HepG2 (cell line): Measurements from ENCODE around the gene TMA7B. TPM values are rescaled to one million over a fixed set of nuclear protein-coding genes. Genes with fewer than 3 reads are reported as not detected.

Experiments used
- ATAC-seq: fragments of 200-7000 bp; cut with Tn5 transposase; 3 replicates; pipeline ENCODE4 v1.9.1; 2020; ENCODE audit warnings: mild to moderate bottlenecking, moderate library complexity
- BruUV-seq: library from RNA; stranded (reverse); fragments of 400-500 nt; replicated peaks from 2 replicates; lab custom pipeline; 2021; lab: Mats Ljungman, UMichigan
- CTCF ChIA-PET: fragments of 300-600 bp; formaldehyde crosslinking; extraction: SDS; loops from one replicate; lab custom pipeline; 2021; ENCODE audit warnings: low total read pairs, inconsistent platforms, low intra/inter-chr PET ratio; lab: Yijun Ruan, JAX
- POLR2A ChIA-PET: fragments of 350-600 bp; sonication (Branson Sonifier 250); formaldehyde crosslinking; loops from one replicate; lab custom pipeline; 2020; ENCODE audit warnings: antibody characterized with exemption, inconsistent platforms; lab: Yijun Ruan, JAX
- DNase-seq: peaks from one replicate; pipeline ENCODE4 v3.0.0-alpha.2; 2015; ENCODE audit warnings: low spot score
- FAIRE-seq: peaks from 3 replicates; lab custom pipeline; 2011; peaks lifted over from hg19 to GRCh38; lab: Jason Lieb, UNC
- H2AFZ ChIP-seq: one replicate; pipeline ENCODE4 v1.6.1; 2011; ENCODE audit warnings: low read length, inconsistent platforms
- H3K27ac ChIP-seq: fragments of 300-600 bp; 3 replicates; pipeline ENCODE4 v1.8.0; 2011; ENCODE audit warnings: mixed run types, mild to moderate bottlenecking, mixed read lengths, low read length, inconsistent platforms; ENCODE audit not compliant: insufficient read depth; ENCODE audit errors: extremely low read length
- H3K27me3 ChIP-seq, 2 experiments: fragments of 200-600 bp in 1 of 2; 2 replicates in 1 of 2; 3 replicates in 1 of 2; pipeline versions ENCODE4 v1.6.0 to v1.8.0; 2011; ENCODE audit warnings: low read length in 2 of 2, mild to moderate bottlenecking in 2 of 2, moderate library complexity in 2 of 2, inconsistent platforms in 1 of 2; ENCODE audit not compliant: insufficient read depth in 2 of 2, control insufficient read depth in 1 of 2
- H3K36me3 ChIP-seq, 2 experiments: fragments of 200-600 bp in 1 of 2; replicated peaks in 1 of 2; 2 replicates in 1 of 2; 3 replicates in 1 of 2; pipeline versions ENCODE4 v1.5.1 to v1.8.0; 2011; ENCODE audit warnings: low read length in 2 of 2, inconsistent platforms in 1 of 2; ENCODE audit not compliant: insufficient read depth in 2 of 2, control insufficient read depth in 1 of 2
- H3K4me1 ChIP-seq: 2 replicates; pipeline ENCODE4 v1.5.1; 2012; ENCODE audit warnings: low read length, inconsistent platforms; ENCODE audit not compliant: insufficient read depth
- H3K4me2 ChIP-seq: 2 replicates; pipeline ENCODE4 v1.6.0; 2011; ENCODE audit warnings: low read depth, low read length, inconsistent platforms
- H3K4me3 ChIP-seq, 3 experiments: fragments of 200-600 bp in 1 of 3; sonication (generic), shearing (Covaris generic) in 1 of 3; replicated peaks in 1 of 3; 2 replicates each; pipeline ENCODE4 v1.5.1; 2011 to 2016; ENCODE audit warnings: low read length in 3 of 3, inconsistent platforms in 2 of 3, low read depth in 2 of 3, mild to moderate bottlenecking in 2 of 3, control low read depth in 1 of 3, mixed read lengths in 1 of 3; ENCODE audit not compliant: insufficient read depth in 1 of 3
- H3K79me2 ChIP-seq: one replicate; pipeline ENCODE4 v1.6.1; 2011; ENCODE audit warnings: low read length, inconsistent platforms; ENCODE audit not compliant: insufficient read depth
- H3K9ac ChIP-seq: 2 replicates; pipeline ENCODE4 v1.6.0; 2011; ENCODE audit warnings: mild to moderate bottlenecking, low read depth, low read length, inconsistent platforms; ENCODE audit not compliant: insufficient read depth
- H3K9me3 ChIP-seq: 2 replicates; pipeline ENCODE4 v1.5.1; 2012; ENCODE audit warnings: mild to moderate bottlenecking, low read length
- H4K20me1 ChIP-seq: 2 replicates; pipeline ENCODE4 v1.6.0; 2011; ENCODE audit warnings: inconsistent platforms, mild to moderate bottlenecking, low read length, moderate library complexity; ENCODE audit not compliant: insufficient read depth
- ARID3A ChIP-seq: IDR thresholded peaks from 2 replicates; pipeline ENCODE4 v1.6.1; 2012; ENCODE audit warnings: low read depth, low read length, improper control_type of control experiment
- ATF7 ChIP-seq, 2 experiments: fragments of 450-650 bp in 1 of 2; sonication (generic) in 1 of 2; formaldehyde crosslinking in 1 of 2; IDR thresholded peaks; 2 replicates each; pipeline versions ENCODE4 v1.4.0 to v1.6.1; 2016 to 2020; ENCODE audit warnings: antibody characterized with exemption in 1 of 2, mild to moderate bottlenecking in 1 of 2, missing genetic modification reagents in 1 of 2
- POLR2G ChIP-seq: fragments of 200-400 bp; formaldehyde crosslinking; IDR thresholded peaks from 2 replicates; pipeline ENCODE4 v1.6.1; 2018; ENCODE audit warnings: mild to moderate bottlenecking, low read depth, low read length, moderate library complexity
- SMARCE1 ChIP-seq: fragments of 450-650 bp; IDR thresholded peaks from 2 replicates; pipeline ENCODE4 v1.6.1; 2017; ENCODE audit warnings: borderline replicate concordance
- SP140L ChIP-seq: sonication (generic); formaldehyde crosslinking; IDR thresholded peaks from 2 replicates; pipeline ENCODE4 v1.4.0; 2020; ENCODE audit warnings: missing genetic modification reagents, borderline replicate concordance
- SP4 ChIP-seq: sonication (generic); formaldehyde crosslinking; IDR thresholded peaks from 2 replicates; pipeline ENCODE4 v1.8.1; 2023; ENCODE audit warnings: mild to moderate bottlenecking, missing genetic modification reagents
- THRA ChIP-seq: sonication (generic); formaldehyde crosslinking; IDR thresholded peaks from 2 replicates; pipeline ENCODE4 v1.4.0; 2020; ENCODE audit warnings: missing genetic modification reagents, borderline replicate concordance
- XRCC5 ChIP-seq: fragments of 200-400 bp; formaldehyde crosslinking; optimal IDR thresholded peaks from 2 replicates; pipeline ENCODE3; 2017; ENCODE audit warnings: mild to moderate bottlenecking, low read length
- ZFP90 ChIP-seq: sonication (generic); formaldehyde crosslinking; IDR thresholded peaks from 2 replicates; pipeline ENCODE4 v1.8.0; 2022; ENCODE audit warnings: missing genetic modification reagents, mild to moderate bottlenecking, inconsistent platforms, borderline replicate concordance
- ZNF639 ChIP-seq: conservative IDR thresholded peaks from 2 replicates; pipeline ENCODE4 v1.6.1; 2018; ENCODE audit warnings: missing genetic modification reagents
- ZNF772 ChIP-seq: sonication (generic); formaldehyde crosslinking; IDR thresholded peaks from 2 replicates; pipeline ENCODE4 v1.5.0; 2020; ENCODE audit warnings: mild to moderate bottlenecking, missing genetic modification reagents
- ZNF781 ChIP-seq: sonication (generic); formaldehyde crosslinking; IDR thresholded peaks from 2 replicates; pipeline ENCODE4 v1.5.1; 2020; ENCODE audit warnings: borderline replicate concordance, mild to moderate bottlenecking, missing genetic modification reagents; ENCODE audit errors: not compliant biosample characterization
- WGBS: methylation state at CpG from one replicate; pipeline ENCODE4 v1.1.6; 2017; ENCODE audit warnings: low lambda C conversion rate; 5-methylcytosine and 5-hydroxymethylcytosine counted together
- in situ Hi-C: cut with HindIII; loops from 2 replicates; pipeline ENCODE4 v1.10.0; 2017; ENCODE audit warnings: low pct_unique_long_range_greater_than_20kb; ENCODE audit not compliant: extremely low pct_ligation_motif_present
- intact Hi-C: fragments of 100-400 bp; cut with micrococcal nuclease; formaldehyde crosslinking; loops from one replicate; pipeline ENCODE4 v1.10.0; 2022; ENCODE audit not compliant: unreplicated experiment
- polyA plus RNA-seq, 8 experiments: library from polyadenylated mRNA; depleted of rRNA in 3 of 8; stranded (reverse) in 7 of 8; unstranded in 1 of 8; fragments of >200 nt; fragmentation: Illumina TruSeq in 4 of 8; extraction: Trizol in 4 of 8; gene quantifications; 2 replicates each; pipeline versions ENCODE4 v1.2.1 to v1.2.3, GENCODE V29; 2011 to 2016; ENCODE audit warnings: low read depth in 4 of 8, missing spikeins in 1 of 8, mixed read lengths in 1 of 8; ENCODE audit not compliant: insufficient read depth in 1 of 8
- total RNA-seq, 5 experiments: library from RNA; depleted of rRNA; stranded (reverse); fragments of >200 nt; fragmentation: Illumina TruSeq; extraction: Trizol; gene quantifications; 2 replicates each; pipeline ENCODE4 v1.2.3, GENCODE V29; 2016; ENCODE audit warnings: low read depth in 1 of 5

TMA7B gene
- total and polyA plus RNA-seq, 2 of the 13 experiments (the other 11 are each of a cell fraction or from before 2014, with no cell fraction given), result not detected

GRCh38 chr22:39917776-39918495 is 42.3 kb upstream of the TMA7B start:
- H4K20me1 ChIP-seq, result no peaks in the 10 kb centered on the region
- H3K9me3 ChIP-seq, result no peaks in the 10 kb centered on the region
- no peaks in the 10 kb centered on the region for H3K4me1 ChIP-seq
- H2AFZ ChIP-seq, result no peak overlapping the region
- H3K27me3 ChIP-seq, result peaks cover 0 to 13% of the 10 kb centered on the region in 2 experiments; a peak in 1 of 5 replicates
- WGBS, result 4% methylated on average over 12 of the region's 12 CpGs
- no peak for DNase-seq
- POLR2A ChIA-PET, result no interaction called here
- H3K27ac ChIP-seq, result no peak overlapping the region
- H3K36me3 ChIP-seq, result no peaks in the 10 kb centered on the region
- CTCF ChIA-PET, result no interaction called here
- H3K9ac ChIP-seq, result no peak overlapping the region
- in situ Hi-C loops, result no loop called here
- intact Hi-C loops, result no loop called here
- no peak for FAIRE-seq
- no peak overlapping the region for H3K4me2 ChIP-seq
- ATAC-seq, result no peak
- TF ChIP-seq SP140L, result no peak
- no peak for TF ChIP-seq ZNF781
- no peak for TF ChIP-seq XRCC5
- no peak for TF ChIP-seq SP4 (CRISPR knock-in tag)
- no peak for TF ChIP-seq ZNF772 (CRISPR knock-in tag)
- no peak for TF ChIP-seq ATF7 (IDR thresholded peaks at IDR 0.05)
- TF ChIP-seq ATF7 (CRISPR knock-in tag; IDR thresholded peaks at IDR 0.05), result no peak
- no peak for TF ChIP-seq ZFP90 (CRISPR knock-in tag)
- TF ChIP-seq POLR2G, result no peak
- no peak for TF ChIP-seq ZNF639 (CRISPR knock-in tag)
- no peak for TF ChIP-seq ARID3A
- TF ChIP-seq THRA, result no peak
- no peak for TF ChIP-seq SMARCE1
- H3K4me3 ChIP-seq, result no peak overlapping the region
- no peaks in the 10 kb centered on the region for H3K79me2 ChIP-seq
- no TSS peak for BruUV-seq
